Panc1 (cell line): ENCODE measurements around the gene STON1. TPM values are rescaled to one million over a fixed set of nuclear protein-coding genes. Genes with fewer than 3 reads are reported as not detected.

ENCODE experiments used
- ATAC-seq: fragments of 200-7000 bp; cut with Tn5 transposase; 2 replicates; pipeline ENCODE4 v1.9.1; 2020; ENCODE audit warnings: mild to moderate bottlenecking, moderate library complexity
- BruUV-seq: library from RNA; stranded (reverse); fragments of 400-500 nt; replicated peaks from 2 replicates; lab custom pipeline; 2021; lab: Mats Ljungman, UMichigan
- CTCF ChIA-PET: fragments of 300-600 bp; sonication (Branson Sonifier 250); formaldehyde crosslinking; loops from one replicate; lab custom pipeline; 2022; ENCODE audit warnings: antibody characterized with exemption; lab: Charles Lee
- POLR2A ChIA-PET: fragments of 300-600 bp; sonication (Branson Sonifier 250); formaldehyde crosslinking; loops from one replicate; lab custom pipeline; 2022; ENCODE audit warnings: antibody characterized with exemption; lab: Charles Lee
- DNase-seq: peaks from one replicate; pipeline ENCODE4 v3.0.0-alpha.2; 2010; ENCODE audit warnings: low read depth, low spot score
- H3K27ac ChIP-seq: 2 replicates; pipeline ENCODE4 v1.5.1; 2011; ENCODE audit warnings: mild to moderate bottlenecking, low read length, inconsistent platforms
- H3K27me3 ChIP-seq: fragments of 200-500 bp; sonication (Bioruptor generic); 2 replicates; pipeline ENCODE4 v1.6.0; 2014; ENCODE audit warnings: low read length, inconsistent platforms; ENCODE audit not compliant: control insufficient read depth, insufficient read depth
- H3K36me3 ChIP-seq: fragments of 200-500 bp; sonication (Bioruptor generic); 2 replicates; pipeline ENCODE4 v1.5.1; 2014; ENCODE audit warnings: inconsistent platforms, mild to moderate bottlenecking, low read length, moderate library complexity; ENCODE audit not compliant: control insufficient read depth, insufficient read depth
- H3K4me1 ChIP-seq: 2 replicates; pipeline ENCODE4 v1.5.1; 2011; ENCODE audit warnings: inconsistent platforms, mild to moderate bottlenecking, low read length, moderate library complexity; ENCODE audit not compliant: control insufficient read depth, insufficient read depth
- H3K4me3 ChIP-seq, 2 experiments: 2 replicates each; pipeline ENCODE4 v1.5.1; 2011 to 2012; ENCODE audit warnings: low read depth in 2 of 2, low read length in 2 of 2, mild to moderate bottlenecking in 2 of 2, inconsistent platforms in 1 of 2, moderate library complexity in 1 of 2
- H3K9me3 ChIP-seq: fragments of 200-500 bp; sonication (Bioruptor generic); 2 replicates; pipeline ENCODE4 v1.5.1; 2014; ENCODE audit warnings: low read depth, mild to moderate bottlenecking, inconsistent platforms, low read length, moderate library complexity; ENCODE audit not compliant: control insufficient read depth, insufficient read depth
- CTCF ChIP-seq: fragments of 450-650 bp; IDR thresholded peaks from 2 replicates; pipeline ENCODE4 v1.5.1; 2017; ENCODE audit warnings: mild to moderate bottlenecking
- POLR2AphosphoS5 ChIP-seq: IDR thresholded peaks from 2 replicates; pipeline ENCODE4 v1.6.1; 2012; ENCODE audit warnings: mild to moderate bottlenecking, low read depth, low read length, moderate library complexity
- REST ChIP-seq, 2 experiments: IDR thresholded peaks; 2 replicates each; pipeline ENCODE4 v1.6.1; 2011 to 2012; ENCODE audit warnings: low read depth in 2 of 2, control low read depth in 1 of 2, low read length in 1 of 2, mild to moderate bottlenecking in 1 of 2, moderate library complexity in 1 of 2; ENCODE audit not compliant: insufficient read depth in 1 of 2
- SIN3A ChIP-seq: IDR thresholded peaks from 2 replicates; pipeline ENCODE4 v1.6.1; 2012; ENCODE audit warnings: low read depth, mild to moderate bottlenecking, low read length, moderate library complexity, borderline replicate concordance; ENCODE audit not compliant: insufficient read depth
- TCF7L2 ChIP-seq: IDR thresholded peaks from 2 replicates; pipeline ENCODE4 v1.6.1; 2011; ENCODE audit warnings: mild to moderate bottlenecking, low read depth, low read length, inconsistent platforms
- in situ Hi-C: cut with HindIII; loops from 2 replicates; pipeline ENCODE4 v1.10.0; 2016; ENCODE audit warnings: low sequenced_read_pairs, low pct_unique_long_range_greater_than_20kb
- intact Hi-C: fragments of 100-400 bp; cut with micrococcal nuclease; formaldehyde crosslinking; loops from one replicate; pipeline ENCODE4 v1.10.0; 2022; ENCODE audit not compliant: unreplicated experiment
- total RNA-seq: library from RNA; stranded (reverse); gene quantifications from one replicate; pipeline ENCODE4 v1.2.1, GENCODE V29; 2021; ENCODE audit not compliant: unreplicated experiment

STON1 gene
- total RNA-seq, 1 experiment from 2014 or later = 0.92 TPM

GRCh38 chr2:48532174-48532573 is 2.2 kb downstream of the STON1 start:
- H3K4me1 ChIP-seq = peaks cover 9% of the 10 kb centered on the region
- intact Hi-C loops (no loop called here), in situ Hi-C loops (no loop called here)
- TF ChIP-seq POLR2AphosphoS5 (no peak), CTCF (no peak), TCF7L2 (no peak), REST (IDR thresholded peaks at IDR 0.05; ENCODE audit: insufficient read depth in 1 of 2, low read depth in 2 of 2, low read length in 1 of 2) (no peak), SIN3A (no peak)
- H3K4me3 ChIP-seq = no peak overlapping the region
- H3K27ac ChIP-seq = no peak overlapping the region
- CTCF ChIA-PET = no interaction called here
- ATAC-seq (no peak), DNase-seq (no peak)
- no peaks in the 10 kb centered on the region for H3K36me3 ChIP-seq
- H3K27me3 ChIP-seq = no peaks in the 10 kb centered on the region
- H3K9me3 ChIP-seq = no peaks in the 10 kb centered on the region
- POLR2A ChIA-PET = no interaction called here
- no TSS peak for BruUV-seq

GRCh38 chr2:48532824-48533223 is 2.9 kb downstream of the STON1 start:
- H3K4me3 ChIP-seq = no peak overlapping the region
- H3K27me3 ChIP-seq = no peaks in the 10 kb centered on the region
- POLR2A ChIA-PET = no interaction called here
- no TSS peak for BruUV-seq
- no peak for DNase-seq
- no peak for TF ChIP-seq SIN3A
- TF ChIP-seq REST (IDR thresholded peaks at IDR 0.05; ENCODE audit: insufficient read depth in 1 of 2, low read depth in 2 of 2, low read length in 1 of 2) = no peak
- no peak for TF ChIP-seq CTCF
- TF ChIP-seq TCF7L2 = no peak
- no peak for TF ChIP-seq POLR2AphosphoS5
- no peaks in the 10 kb centered on the region for H3K9me3 ChIP-seq
- intact Hi-C loops (no loop called here), in situ Hi-C loops (no loop called here)
- H3K36me3 ChIP-seq = no peaks in the 10 kb centered on the region
- no peak overlapping the region for H3K27ac ChIP-seq
- no peak for ATAC-seq
- H3K4me1 ChIP-seq = peaks cover 9% of the 10 kb centered on the region
- CTCF ChIA-PET = no interaction called here
